Right cardiac atrium (tissue), 5 donors: ENCODE data around the gene MZB1. TPM values are rescaled to one million over a fixed set of nuclear protein-coding genes. Genes with fewer than 3 reads are reported as not detected.
"Not testable (repeated sequence)": the region's sequence is repeated elsewhere in the genome, so short reads cannot be mapped to it uniquely, and the experiment has no call there.

Source experiments
- ATAC-seq, 2 donors: fragments of 200-7000 bp; cut with Tn5 transposase; one replicate each; pipeline versions ENCODE4 v1.8.0 to v1.9.1; 2020; ENCODE audit warnings: moderate library complexity in 2 of 2, mild to moderate bottlenecking in 1 of 2
- DNase-seq, 3 donors: peaks; one replicate each; pipeline ENCODE4 v3.0.0-alpha.2; 2020
- H3K27ac ChIP-seq: one replicate; pipeline ENCODE4 v1.5.1; 2013; ENCODE audit warnings: mild to moderate bottlenecking, low read length, control low read depth, moderate library complexity
- H3K27me3 ChIP-seq: one replicate; pipeline ENCODE4 v1.6.1; 2013; ENCODE audit not compliant: control insufficient read depth, insufficient read depth
- H3K4me1 ChIP-seq: one replicate; pipeline ENCODE4 v1.6.1; 2013; ENCODE audit warnings: low read length; ENCODE audit not compliant: control insufficient read depth, insufficient read depth
- H3K4me3 ChIP-seq: one replicate; pipeline ENCODE4 v1.5.1; 2013; ENCODE audit warnings: low read length, control low read depth
- H3K9me3 ChIP-seq: one replicate; pipeline ENCODE4 v1.6.1; 2013; ENCODE audit warnings: low read length; ENCODE audit not compliant: control insufficient read depth
- WGBS: extraction: QIAGEN DNeasy Blood & Tissue Kit; methylation state at CpG from one replicate; pipeline ENCODE4 v1.1.7; 2013; 5-methylcytosine and 5-hydroxymethylcytosine counted together
- intact Hi-C, 4 donors: fragments of 100-400 bp; cut with DNase I; formaldehyde crosslinking; loops; one replicate each; pipeline versions ENCODE4 v1.11.0 to v1.14.0; 2022 to 2023
- polyA plus RNA-seq: library from polyadenylated mRNA; stranded (reverse); fragments of 200-250 nt; gene quantifications from one replicate; pipeline ENCODE4 v1.2.3, GENCODE V29; 2013
- total RNA-seq, 4 donors: library from RNA; stranded (reverse); fragmentation: NEBNext Ultra II Directional; extraction: Animal tissue kit (Norgen Biotek cat#: 25700); gene quantifications; one replicate each; pipeline ENCODE4 v1.2.1, GENCODE V29; 2021
- donor health status: healthy with polysubstance abuse.
- donor health status: DM: no; HTN: yes; CAD: no.
- donor health status: DM: no; HTN: no; CAD: no.
- donor health status: DM: no; HTN: yes; CAD: no; lungs with severe emphysema.
- donor health status: DM: yes; HTN: yes; CAD: no.

MZB1 gene
- total and polyA plus RNA-seq, 5 donors = 0.38 to 1.8 (median 0.99) TPM

DNA sequence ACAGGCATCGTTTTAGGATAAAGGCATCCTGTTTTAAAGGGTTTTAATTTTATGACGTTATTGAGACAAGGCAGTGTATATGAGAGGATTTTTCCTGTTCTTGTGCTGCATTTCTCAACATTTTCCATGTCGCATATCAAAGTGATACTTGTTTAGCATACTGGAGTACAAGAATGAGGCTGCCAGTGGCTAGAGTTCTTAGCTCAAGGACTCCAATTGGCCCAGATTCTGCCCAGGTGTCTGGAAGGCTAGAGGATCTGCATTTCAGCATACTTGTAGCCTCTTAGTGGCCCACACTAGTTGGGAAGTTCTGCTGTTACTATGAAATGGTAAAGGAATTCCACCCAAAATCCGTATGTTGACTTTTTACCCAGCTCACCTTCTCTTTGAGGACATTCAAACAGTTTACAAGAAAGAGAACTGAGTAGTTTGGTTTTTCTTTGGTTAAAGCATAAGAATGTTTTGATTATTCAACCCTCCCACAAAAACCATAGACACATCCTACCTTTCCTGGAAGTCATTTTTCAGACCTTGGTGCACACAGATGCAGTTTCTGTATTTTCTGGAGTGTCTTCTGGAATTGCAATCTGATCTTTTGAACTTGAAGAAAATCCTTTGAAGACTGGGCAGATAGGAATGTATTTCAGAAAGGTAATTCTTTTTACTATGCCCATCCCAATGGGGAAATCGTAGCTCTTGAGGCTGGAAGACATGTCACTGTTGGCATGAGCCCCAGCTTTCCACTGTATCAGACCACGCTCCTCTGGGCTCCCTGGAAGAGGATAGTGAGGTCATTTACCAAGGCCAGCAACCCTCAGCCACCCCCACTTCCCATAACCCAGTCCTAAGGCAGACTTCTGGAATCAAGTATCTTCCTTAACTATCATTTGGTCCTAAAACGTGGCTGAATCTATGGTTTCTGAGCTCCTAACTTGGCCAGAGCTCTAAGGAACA is 18.0 kb downstream of the MZB1 start:
- intact Hi-C loops = no loop called here
- Histone ChIP-seq H3K9me3 (no peaks in the 10 kb centered on the region), H3K27me3 (no peaks in the 10 kb centered on the region), H3K27ac (no peak overlapping the region), H3K4me1 (no peaks in the 10 kb centered on the region), H3K4me3 (no peak overlapping the region)
- DNase-seq (no peak), ATAC-seq (peak; percentile 27 to 58)
- WGBS = 69% methylated on average over 7 of the region's 7 CpGs

GRCh38 chr5:139369181-139369580 is 20.5 kb downstream of the MZB1 start:
- Histone ChIP-seq H3K27me3 (no peaks in the 10 kb centered on the region), H3K9me3 (no peaks in the 10 kb centered on the region), H3K4me1 (no peaks in the 10 kb centered on the region), H3K27ac (no peak overlapping the region), H3K4me3 (no peak overlapping the region)
- intact Hi-C loops = no loop called here
- WGBS = 91% methylated on average over 1 of the region's 1 CpG
- ATAC-seq (no peak), DNase-seq (no peak)

GRCh38 chr5:139368613-139369012 is 21.1 kb downstream of the MZB1 start:
- intact Hi-C loops = no loop called here
- Histone ChIP-seq H3K4me1 (no peaks in the 10 kb centered on the region), H3K4me3 (no peak overlapping the region), H3K9me3 (no peaks in the 10 kb centered on the region), H3K27ac (no peak overlapping the region), H3K27me3 (no peaks in the 10 kb centered on the region)
- 59% methylated on average over 2 of the region's 2 CpGs for WGBS
- no peak for DNase-seq
- no peak for ATAC-seq

- ATAC-seq (no peak), DNase-seq (no peak)
- 70% methylated on average over 2 of the region's 2 CpGs for WGBS
- Histone ChIP-seq H3K27ac (no peak overlapping the region), H3K4me1 (no peaks in the 10 kb centered on the region), H3K9me3 (no peaks in the 10 kb centered on the region), H3K4me3 (no peak overlapping the region), H3K27me3 (no peaks in the 10 kb centered on the region)
- intact Hi-C loops = no loop called here
These were observed 25.2 kb downstream of the MZB1 start for GRCh38 chr5:139364466-139364865.

DNA sequence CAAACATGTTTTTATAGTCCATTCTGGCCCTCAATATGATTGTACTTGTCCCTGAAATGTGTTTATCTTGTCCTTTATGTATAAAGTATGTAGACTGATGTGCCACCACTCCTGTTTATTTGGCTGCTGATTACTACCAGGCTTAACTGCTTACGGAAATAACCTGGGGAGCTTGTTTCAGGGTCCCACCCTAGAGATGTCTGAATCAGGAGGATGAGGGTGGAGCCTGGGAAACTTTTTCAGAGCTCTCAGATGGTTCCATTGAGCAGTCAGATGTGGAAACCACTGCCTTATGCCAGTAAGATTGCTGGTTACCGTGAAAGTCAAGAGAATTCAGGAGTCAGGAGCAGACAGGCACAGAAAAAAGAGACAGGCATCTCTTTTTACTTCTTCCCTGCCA is 25.8 kb downstream of the MZB1 start:
- no peak overlapping the region for H3K27ac ChIP-seq
- ATAC-seq (peak in 1 of 2 donors; percentile 58), DNase-seq (no peak)
- no peaks in the 10 kb centered on the region for H3K27me3 ChIP-seq
- H3K9me3 ChIP-seq = no peaks in the 10 kb centered on the region
- H3K4me1 ChIP-seq = no peaks in the 10 kb centered on the region
- intact Hi-C loops = no loop called here
- WGBS = 77% methylated on average over 2 of the region's 2 CpGs
- no peak overlapping the region for H3K4me3 ChIP-seq

DNA sequence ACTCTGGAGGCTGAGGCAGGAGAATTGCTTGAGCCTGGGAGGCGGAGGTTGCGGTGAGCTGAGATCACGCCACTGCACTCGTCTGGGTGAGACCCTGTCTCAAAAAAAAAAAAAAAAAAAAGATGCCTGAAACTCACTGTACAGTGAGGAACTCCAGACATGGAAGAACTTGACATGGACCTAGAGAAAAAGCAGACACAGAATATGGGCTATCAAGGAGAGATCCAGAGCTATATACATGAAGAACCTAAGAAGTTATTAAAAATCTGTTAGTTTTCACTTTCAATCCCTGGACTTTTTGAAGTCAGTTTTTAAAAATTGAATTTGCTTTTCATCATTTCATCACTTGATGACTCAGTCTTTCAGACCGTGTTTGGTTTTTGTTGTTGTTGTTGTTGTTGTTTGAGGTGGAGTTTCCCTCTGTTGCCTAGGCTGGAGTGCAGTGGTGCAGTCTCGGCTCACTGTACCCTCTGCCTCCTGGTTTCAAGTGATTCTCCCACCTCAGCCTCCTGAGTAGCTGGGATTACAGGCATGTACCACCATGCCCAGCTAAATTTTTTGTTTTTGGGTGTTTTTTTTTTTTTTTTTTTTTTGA is 27.8 kb downstream of the MZB1 start:
- ATAC-seq = no peak
- intact Hi-C loops = no loop called here
- no peaks in the 10 kb centered on the region for H3K27me3 ChIP-seq
- no peak overlapping the region for H3K4me3 ChIP-seq
- 85% methylated on average over 6 of the region's 6 CpGs for WGBS
- no peaks in the 10 kb centered on the region for H3K4me1 ChIP-seq
- DNase-seq = no peak
- no peaks in the 10 kb centered on the region for H3K9me3 ChIP-seq
- H3K27ac ChIP-seq = no peak overlapping the region

DNA sequence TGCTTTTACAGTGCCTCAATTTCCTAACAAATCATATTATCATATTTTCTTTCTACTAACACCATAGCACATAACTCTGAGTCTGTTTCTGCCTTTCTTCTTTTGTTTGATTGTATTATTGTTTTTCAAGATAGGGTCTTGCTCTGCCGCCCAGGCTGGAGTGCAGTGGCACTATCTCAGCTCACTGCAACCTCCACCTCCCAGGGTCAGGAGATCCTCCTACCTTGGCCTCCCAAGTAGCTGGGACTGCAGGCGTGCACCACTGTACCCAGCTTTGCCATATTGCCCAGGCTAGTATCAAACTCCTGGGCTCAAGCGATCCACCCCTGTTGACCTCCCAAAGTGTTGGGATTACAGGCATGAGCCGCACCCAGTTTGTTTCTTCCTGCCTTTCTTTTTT is 29.3 kb downstream of the MZB1 start:
- no peak for ATAC-seq

DNA sequence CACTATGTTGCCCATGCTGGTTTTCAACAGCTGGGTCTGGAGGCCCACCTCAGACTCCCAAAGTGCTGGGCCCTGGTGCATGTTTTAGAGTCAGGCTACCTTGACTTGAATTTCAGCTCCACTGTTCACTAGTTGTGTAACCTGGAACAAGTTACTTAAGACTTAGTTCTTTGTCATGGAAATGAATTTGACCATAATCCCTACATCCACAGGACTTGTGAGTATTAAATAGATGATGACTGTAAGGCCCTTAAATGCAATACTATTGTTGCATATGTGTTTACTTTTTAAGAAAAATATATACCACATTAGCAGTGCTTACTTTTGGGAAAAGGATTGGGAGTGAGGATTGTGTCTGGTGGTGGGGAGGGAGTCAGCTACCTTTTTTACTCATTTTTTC is 31.6 kb downstream of the MZB1 start:
- DNase-seq (no peak), ATAC-seq (no peak)
- Histone ChIP-seq H3K27me3 (no peaks in the 10 kb centered on the region), H3K4me3 (no peak overlapping the region), H3K4me1 (no peaks in the 10 kb centered on the region), H3K9me3 (no peaks in the 10 kb centered on the region), H3K27ac (no peak overlapping the region)
- intact Hi-C loops = no loop called here

More for the DNA sequence above, 29.3 kb downstream of the MZB1 start:
- WGBS = 97% methylated on average over 4 of the region's 4 CpGs
- no peak overlapping the region for H3K4me3 ChIP-seq
- H3K27ac ChIP-seq = no peak overlapping the region
- H3K9me3 ChIP-seq = no peaks in the 10 kb centered on the region
- no peaks in the 10 kb centered on the region for H3K27me3 ChIP-seq
- intact Hi-C loops = no loop called here
- DNase-seq = peak in 1 of 3 donors; percentile 16
- no peaks in the 10 kb centered on the region for H3K4me1 ChIP-seq

- H3K9me3 ChIP-seq, H3K27ac ChIP-seq, ATAC-seq, DNase-seq, H3K4me1 ChIP-seq, H3K4me3 ChIP-seq, H3K27me3 ChIP-seq, intact Hi-C loops: not testable (repeated sequence)
- WGBS = 94% methylated on average over 8 of the region's 8 CpGs
These were observed 33.8 kb downstream of the MZB1 start for GRCh38 chr5:139355900-139356299.

DNA sequence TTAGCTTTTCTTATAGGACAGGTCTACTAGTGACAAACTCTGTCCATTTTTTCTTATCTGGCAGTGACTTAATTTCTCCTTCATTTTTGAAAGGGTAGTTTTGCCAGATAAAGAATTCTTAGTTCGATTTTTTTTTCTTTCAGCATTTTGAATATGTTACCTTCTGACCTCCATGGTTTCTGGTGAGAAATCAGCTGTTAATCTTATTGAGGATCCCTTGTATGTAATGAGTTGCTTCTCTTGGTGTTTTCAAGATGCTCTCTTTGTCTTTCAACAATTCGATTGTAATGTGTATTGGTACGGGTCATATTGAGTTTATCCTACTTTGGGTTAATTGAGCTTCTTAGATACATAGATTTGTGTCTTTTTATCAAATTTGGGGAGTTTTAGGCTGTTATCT is 35.5 kb downstream of the MZB1 start:
- no peak overlapping the region for H3K27ac ChIP-seq
- peaks cover 2% of the 10 kb centered on the region for H3K4me1 ChIP-seq
- intact Hi-C loops = no loop called here
- 94% methylated on average over 3 of the region's 3 CpGs for WGBS
- H3K9me3 ChIP-seq = no peaks in the 10 kb centered on the region
- ATAC-seq (no peak), DNase-seq (no peak)
- H3K27me3 ChIP-seq = no peaks in the 10 kb centered on the region
- H3K4me3 ChIP-seq = no peak overlapping the region

GRCh38 chr5:139347863-139348262 is 41.9 kb downstream of the MZB1 start:
- 94% methylated on average over 9 of the region's 9 CpGs for WGBS
- intact Hi-C loops, H3K9me3 ChIP-seq, H3K27me3 ChIP-seq, H3K4me1 ChIP-seq, DNase-seq, H3K4me3 ChIP-seq, H3K27ac ChIP-seq, ATAC-seq: not testable (repeated sequence)
